GM12891 (cell line): ENCODE results near the gene ASMTL.

ENCODE experiments used
- PAX5 ChIP-seq: IDR thresholded peaks from 2 replicates; pipeline ENCODE4 v1.6.1; 2011; ENCODE audit warnings: low read length, moderate library complexity, mild to moderate bottlenecking; ENCODE audit not compliant: insufficient read depth, severe bottlenecking
- POLR2A ChIP-seq: IDR thresholded peaks from 2 replicates; pipeline ENCODE4 v1.6.1; 2011; ENCODE audit warnings: low read depth, low read length, control low read depth
- POLR2AphosphoS5 ChIP-seq: IDR thresholded peaks from 2 replicates; pipeline ENCODE4 v1.6.1; 2011; ENCODE audit warnings: low read depth, low read length, control low read depth
- SPI1 ChIP-seq: IDR thresholded peaks from 2 replicates; pipeline ENCODE4 v1.6.1; 2011; ENCODE audit warnings: low read depth, low read length, control low read depth
- TAF1 ChIP-seq: IDR thresholded peaks from 2 replicates; pipeline ENCODE4 v1.6.1; 2011; ENCODE audit warnings: low read depth, low read length, control low read depth

GRCh38 chrX:1480082-1480785 is 27.5 kb upstream of the ASMTL start:
- TF ChIP-seq POLR2A (no peak), POLR2AphosphoS5 (no peak), TAF1 (no peak), SPI1 (peak; percentile 43; the same call in 1 of the 2 replicates), PAX5 (no peak)
